Measurements from ENCODE around the gene ZNF670.

- TF ChIP-seq CTCF (IDR thresholded peaks at IDR 0.05), result no peak
- TF ChIP-seq EZH2 (IDR thresholded peaks at IDR 0.05; ENCODE audit: borderline replicate concordance, insufficient read depth, low read depth, low read length, poor library complexity, severe bottlenecking), result no peak
Measured at GRCh38 chr1:247114351-247115140, 35.9 kb upstream of the ZNF670 start.
